Suprapubic skin (tissue), 3 donors: ENCODE data around the gene SERPINE3.

Source experiments
- POLR2A ChIP-seq, 2 donors: fragments of 450-650 bp; IDR thresholded peaks; one replicate each; pipeline ENCODE4 v1.6.1; 2017; ENCODE audit warnings: antibody characterized with exemption in 2 of 2, mild to moderate bottlenecking in 2 of 2, moderate library complexity in 2 of 2
- TF ChIP-seq, protein P1 (sequence below), 2 donors: fragments of 200-600 bp in 1 of 2; fragments of 450-650 bp in 1 of 2; sonication (generic) in 1 of 2; IDR thresholded peaks; one replicate each; pipeline ENCODE4 v1.5.1; 2016 to 2019; ENCODE audit warnings: antibody characterized with exemption in 2 of 2, mild to moderate bottlenecking in 1 of 2, moderate library complexity in 1 of 2

DNA sequence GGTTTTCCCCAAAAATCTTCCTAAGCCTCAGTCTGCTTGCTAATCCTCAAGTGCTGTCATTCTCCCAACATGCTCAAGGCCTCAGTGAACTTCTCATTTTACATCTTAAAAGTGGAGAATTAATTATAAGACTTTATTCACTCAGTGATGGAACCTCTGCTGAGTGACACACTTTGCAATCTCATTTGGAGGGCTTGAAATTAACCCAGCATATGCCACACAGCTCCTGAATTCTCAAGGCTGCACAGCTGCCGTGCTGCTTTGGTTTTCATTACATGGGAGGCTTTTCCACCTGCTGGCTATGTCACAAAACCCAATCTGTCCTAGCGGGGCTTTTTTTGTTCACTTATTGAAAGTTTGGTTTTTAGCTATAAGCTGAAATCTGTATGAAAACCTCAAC lies 28.3 kb upstream of the SERPINE3 start:
- TF ChIP-seq POLR2A (IDR thresholded peaks at IDR 0.05), result no peak
- TF ChIP-seq, protein P1, sequence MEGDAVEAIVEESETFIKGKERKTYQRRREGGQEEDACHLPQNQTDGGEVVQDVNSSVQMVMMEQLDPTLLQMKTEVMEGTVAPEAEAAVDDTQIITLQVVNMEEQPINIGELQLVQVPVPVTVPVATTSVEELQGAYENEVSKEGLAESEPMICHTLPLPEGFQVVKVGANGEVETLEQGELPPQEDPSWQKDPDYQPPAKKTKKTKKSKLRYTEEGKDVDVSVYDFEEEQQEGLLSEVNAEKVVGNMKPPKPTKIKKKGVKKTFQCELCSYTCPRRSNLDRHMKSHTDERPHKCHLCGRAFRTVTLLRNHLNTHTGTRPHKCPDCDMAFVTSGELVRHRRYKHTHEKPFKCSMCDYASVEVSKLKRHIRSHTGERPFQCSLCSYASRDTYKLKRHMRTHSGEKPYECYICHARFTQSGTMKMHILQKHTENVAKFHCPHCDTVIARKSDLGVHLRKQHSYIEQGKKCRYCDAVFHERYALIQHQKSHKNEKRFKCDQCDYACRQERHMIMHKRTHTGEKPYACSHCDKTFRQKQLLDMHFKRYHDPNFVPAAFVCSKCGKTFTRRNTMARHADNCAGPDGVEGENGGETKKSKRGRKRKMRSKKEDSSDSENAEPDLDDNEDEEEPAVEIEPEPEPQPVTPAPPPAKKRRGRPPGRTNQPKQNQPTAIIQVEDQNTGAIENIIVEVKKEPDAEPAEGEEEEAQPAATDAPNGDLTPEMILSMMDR (IDR thresholded peaks at IDR 0.05), result no peak
